Erythroblast (primary cell): ENCODE data around the gene KCNB1.
A peak's percentile ranks its signal among the peaks of the same experiment; 100 is the strongest.

Source experiments
- DNase-seq, 2 experiments: peaks; one replicate each; lab custom pipeline; 2025; lab: John Stamatoyannopoulos, UW
- GATA1 ChIP-seq: IDR thresholded peaks from 2 replicates; pipeline ENCODE4 v1.6.1; 2011; ENCODE audit warnings: low read depth, mild to moderate bottlenecking, control low read depth, low read length, moderate library complexity
- POLR2A ChIP-seq: IDR thresholded peaks from 2 replicates; pipeline ENCODE4 v1.6.1; 2011; ENCODE audit warnings: mild to moderate bottlenecking, low read length

KCNB1 gene

DNA sequence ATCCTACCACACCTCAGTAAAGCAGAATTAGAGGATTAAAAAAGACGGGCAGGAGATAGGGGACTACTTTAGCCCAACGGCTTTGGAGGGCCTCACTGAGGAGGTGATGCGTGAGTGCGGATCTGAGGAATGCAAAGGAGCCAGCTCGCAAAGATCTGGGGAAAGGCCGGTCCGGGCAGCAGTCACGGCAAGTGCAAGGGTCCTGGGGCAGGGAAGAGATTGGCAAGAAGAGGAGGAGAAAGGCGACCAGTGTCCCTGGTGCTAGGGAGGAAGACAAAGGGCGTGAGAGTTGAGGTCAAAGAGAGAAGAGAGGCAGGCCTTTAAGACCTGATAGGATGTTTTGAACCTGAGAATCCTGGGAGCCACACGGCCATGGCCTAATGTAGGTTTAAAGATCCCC is 86.8 kb downstream of the KCNB1 start:
- TF ChIP-seq GATA1, result no peak
- no peak for TF ChIP-seq POLR2A
- no peak for DNase-seq

GRCh38 chr20:49395183-49395582 is 87.3 kb downstream of the KCNB1 start:
- no peak for DNase-seq
- TF ChIP-seq POLR2A (no peak), GATA1 (no peak)

DNA sequence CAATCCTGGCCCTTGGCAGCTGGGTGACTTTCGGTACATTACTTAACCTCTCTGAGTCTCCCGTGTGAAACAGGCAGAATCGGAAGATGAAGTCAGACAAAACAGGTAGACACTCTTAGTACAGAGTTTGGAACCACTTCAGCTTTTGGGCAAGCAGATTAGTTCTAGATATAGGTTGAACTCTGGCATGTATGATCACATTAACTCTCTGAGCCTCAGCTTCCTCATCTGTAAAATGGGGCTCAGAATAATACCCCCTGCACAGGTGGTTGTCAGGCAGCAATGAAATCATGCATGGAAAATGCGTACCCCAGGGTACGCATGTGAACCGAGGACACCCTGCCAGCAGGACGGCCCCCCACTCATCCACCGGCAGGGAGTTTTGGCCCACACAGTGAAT is 87.7 kb downstream of the KCNB1 start:
- no peak for DNase-seq
- TF ChIP-seq POLR2A (no peak), GATA1 (no peak)

DNA sequence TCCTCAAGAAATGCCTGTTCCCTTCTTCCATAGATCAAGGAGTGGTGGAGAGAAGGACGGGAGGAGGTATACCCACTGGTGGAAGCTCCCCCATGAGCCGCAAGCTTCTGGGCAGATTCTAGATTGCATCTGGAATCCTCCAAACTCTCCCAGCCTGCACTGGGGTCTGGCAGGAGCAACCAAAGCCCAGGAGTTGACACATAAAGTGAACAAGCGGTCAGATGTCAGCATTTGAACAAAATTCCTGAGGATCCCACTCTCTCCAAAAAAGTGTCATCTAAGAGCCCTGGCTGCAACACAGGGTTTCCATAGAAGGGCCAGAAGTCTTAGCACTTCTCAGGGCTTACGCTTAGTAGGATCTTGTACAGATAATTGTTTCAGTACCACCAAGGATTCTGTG is 88.2 kb downstream of the KCNB1 start:
- DNase-seq, result no peak
- TF ChIP-seq POLR2A, result no peak
- no peak for TF ChIP-seq GATA1

GRCh38 chr20:49393803-49394202 is 88.7 kb downstream of the KCNB1 start:
- DNase-seq, result no peak
- TF ChIP-seq GATA1, result no peak
- no peak for TF ChIP-seq POLR2A

GRCh38 chr20:49392745-49393144 is 89.7 kb downstream of the KCNB1 start:
- TF ChIP-seq GATA1 (no peak), POLR2A (no peak)
- DNase-seq, result no peak

- no peak for TF ChIP-seq GATA1
- no peak for DNase-seq
Observed at GRCh38 chr20:49391404-49392245, 90.8 kb downstream of the KCNB1 start.

- no peak for TF ChIP-seq POLR2A
- TF ChIP-seq GATA1, result no peak
- DNase-seq, result no peak
Observed at GRCh38 chr20:49389854-49390253, 92.6 kb downstream of the KCNB1 start.

DNA sequence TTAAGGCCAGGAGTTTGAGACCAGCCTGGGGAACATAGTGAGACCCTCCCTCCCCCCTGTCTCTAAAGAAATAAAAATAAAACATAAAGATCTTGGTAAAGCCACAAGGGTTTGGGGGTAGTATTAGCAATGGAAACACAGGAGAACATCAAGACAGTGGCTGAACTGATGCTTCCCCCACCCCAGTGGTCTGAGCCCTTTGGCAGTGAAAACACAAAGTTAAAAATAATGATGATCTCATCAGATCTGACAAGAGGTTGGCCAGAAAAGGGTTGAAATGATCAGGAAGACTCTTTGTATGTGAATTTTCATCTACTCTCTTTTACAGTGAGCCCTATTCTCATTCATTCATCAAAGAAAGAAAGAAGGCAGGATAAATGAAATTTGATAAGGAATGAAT is 93.7 kb downstream of the KCNB1 start:
- TF ChIP-seq POLR2A (no peak), GATA1 (no peak)
- no peak for DNase-seq

GRCh38 chr20:49387581-49387939 is 94.9 kb downstream of the KCNB1 start:
- DNase-seq, result no peak
- TF ChIP-seq POLR2A (no peak), GATA1 (no peak)

- no peak for TF ChIP-seq GATA1
- no peak for TF ChIP-seq POLR2A
- no peak for DNase-seq
Observed at GRCh38 chr20:49386848-49387580, 95.5 kb downstream of the KCNB1 start.

GRCh38 chr20:49385465-49385864 is 97.0 kb downstream of the KCNB1 start:
- DNase-seq, result peak; percentile 10 to 26
- TF ChIP-seq GATA1 (no peak), POLR2A (no peak)

GRCh38 chr20:49384437-49385434 is 97.7 kb downstream of the KCNB1 start:
- peak; percentile 61 to 79 for DNase-seq
- TF ChIP-seq POLR2A (no peak), GATA1 (no peak)
